ENCODE results near the gene PTGDR. TPM values are rescaled to one million over a fixed set of nuclear protein-coding genes. Genes with fewer than 3 reads are reported as not detected.

Gene PTGDR
- total and polyA plus RNA-seq, 9 of the 15 experiments (the other 6 are each of a cell fraction or from before 2014, with no cell fraction given) = not detected

- H3K4me2 ChIP-seq (ENCODE audit: insufficient read depth, low read length) = no peak overlapping the region
- no peaks in the 10 kb centered on the region for H3K27me3 ChIP-seq (ENCODE audit: control insufficient read depth in 2 of 2, insufficient read depth in 2 of 2, low read length in 2 of 2)
- no peaks in the 10 kb centered on the region for H3K9me3 ChIP-seq (replicated peaks; ENCODE audit: control insufficient read depth, insufficient read depth, low read depth, low read length)
- TF ChIP-seq TAF7 (tag; IDR thresholded peaks at IDR 0.05) (no peak), ZNF583 (CRISPR knock-in tag; IDR thresholded peaks at IDR 0.05) (no peak), ZNF639 (CRISPR knock-in tag; conservative IDR thresholded peaks at IDR 0.05 in 1 of 2, IDR thresholded peaks at IDR 0.05 in 1 of 2) (no peak), CHD7 (IDR thresholded peaks at IDR 0.05; ENCODE audit: low read depth, low read length) (no peak), ZNF785 (CRISPR knock-in tag; IDR thresholded peaks at IDR 0.05) (no peak), GTF2E2 (tag; IDR thresholded peaks at IDR 0.05) (no peak), FUS (optimal IDR thresholded peaks at IDR 0.05; ENCODE audit: low read depth, low read length) (no peak), CBX3 (IDR thresholded peaks at IDR 0.05; ENCODE audit: borderline replicate concordance in 1 of 2, low read length in 2 of 2) (no peak), TAL1 (IDR thresholded peaks at IDR 0.05) (no peak)
- no peak overlapping the region for H3K27ac ChIP-seq (ENCODE audit: extremely low read depth, low read depth, low read length)
- BruUV-seq (replicated peaks) = no TSS peak
- no peak overlapping the region for H3K4me3 ChIP-seq
- in situ Hi-C loops (cut with MboI) = loop anchor here (25.0 kb wide), 1 partner anchor 539 kb away; no protein-coding TSS in a partner anchor
- H4K20me1 ChIP-seq (replicated peaks; ENCODE audit: control insufficient read depth, insufficient read depth, low read length) = no peaks in the 10 kb centered on the region
- ATAC-seq = no peak
- H2AFZ ChIP-seq (ENCODE audit: low read depth, low read length) = no peak overlapping the region
- H3K36me3 ChIP-seq (ENCODE audit: control insufficient read depth, insufficient read depth, low read length) = no peaks in the 10 kb centered on the region
- 2% methylated on average over 9 of the region's 10 CpGs for WGBS (ENCODE audit: insufficient coverage, low coverage, missing lambda C conversion rate)
- intact Hi-C loops (cut with micrococcal nuclease) = loop anchor here (5.0 to 10.0 kb wide), 2 partner anchors 524 to 656 kb away; partner anchors contain the start of gene FERMT2
- no peaks in the 10 kb centered on the region for H3K79me2 ChIP-seq (ENCODE audit: control insufficient read depth, insufficient read depth, low read length)
- POLR2A ChIA-PET = no interaction called here
- CTCF ChIA-PET (ENCODE audit: low intra/inter-chr PET ratio) = no interaction called here
- no peak for DNase-seq (ENCODE audit: extremely low read depth in 1 of 4, low spot score in 3 of 4)
- H3K9ac ChIP-seq (ENCODE audit: insufficient read depth in 1 of 2, low read depth in 2 of 2, low read length in 2 of 2) = no peak overlapping the region
- no peak for FAIRE-seq
- no peaks in the 10 kb centered on the region for H3K9me1 ChIP-seq (ENCODE audit: control insufficient read depth, insufficient read depth, low read length)
- H3K4me1 ChIP-seq (replicated peaks in 1 of 2; ENCODE audit: control insufficient read depth in 2 of 2, insufficient read depth in 2 of 2, low read length in 2 of 2) = no peaks in the 10 kb centered on the region
Measured at GRCh38 chr14:52298795-52299194, 31.3 kb downstream of the PTGDR start.
